ENCODE data around the gene SF3A1. TPM values are rescaled to one million over a fixed set of nuclear protein-coding genes. Genes with fewer than 3 reads are reported as not detected.

The SF3A1 gene
- total and polyA plus RNA-seq, 4 donors: 19.6 to 41.6 (median 23.9) TPM

DNA sequence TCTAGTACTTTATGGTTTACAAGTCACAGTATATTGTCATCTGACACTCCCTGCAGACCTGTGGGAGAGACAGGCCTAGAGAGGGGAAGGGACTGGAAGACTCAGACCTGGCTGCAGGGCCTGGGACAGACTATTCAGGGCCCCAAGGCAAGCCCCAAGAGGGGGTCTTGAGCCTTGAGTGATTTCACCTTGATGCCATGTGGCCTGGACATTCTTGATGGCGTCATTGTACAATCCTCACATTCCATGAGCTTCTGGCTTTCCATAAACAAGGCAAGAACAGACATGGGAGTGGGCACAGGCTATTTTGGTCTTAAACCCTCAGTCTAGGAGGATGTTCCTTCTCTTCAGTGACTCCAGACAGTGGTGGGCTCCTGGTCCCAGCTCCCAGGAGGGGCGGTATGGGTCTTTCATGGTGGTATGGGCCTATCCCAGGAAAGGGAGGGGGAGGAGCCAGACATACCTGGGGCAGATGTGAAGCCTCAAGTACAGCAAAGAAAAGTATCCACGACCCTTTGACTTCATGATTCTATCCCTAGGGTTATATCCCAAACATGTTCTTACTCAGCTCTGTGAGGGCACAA is 28.1 kb downstream of the SF3A1 start:
- Histone ChIP-seq H3K27me3 (ENCODE audit: control insufficient read depth in 4 of 4, insufficient read depth in 4 of 4, low read length in 3 of 4) (no peaks in the 10 kb centered on the region), H3K4me3 (ENCODE audit: low read depth in 1 of 3, low read length in 3 of 3) (no peak overlapping the region), H3K9me3 (ENCODE audit: control insufficient read depth in 4 of 4, low read length in 3 of 4) (no peaks in the 10 kb centered on the region), H3K4me1 (ENCODE audit: control insufficient read depth in 4 of 4, insufficient read depth in 4 of 4, low read length in 3 of 4) (peaks cover 4 to 35% (median 30%) of the 10 kb centered on the region in 4 donors), H3K36me3 (ENCODE audit: control insufficient read depth in 4 of 4, insufficient read depth in 3 of 4, low read depth in 1 of 4, low read length in 3 of 4) (peaks cover 3 to 16% (median 8%) of the 10 kb centered on the region in 4 donors), H3K27ac (ENCODE audit: low read depth in 1 of 2, low read length in 2 of 2) (no peak overlapping the region), H3K9ac (ENCODE audit: low read depth in 1 of 2, low read length in 2 of 2) (no peak overlapping the region)
- TF ChIP-seq FOXA1 (IDR thresholded peaks at IDR 0.05): no peak
- TF ChIP-seq FOXA2 (IDR thresholded peaks at IDR 0.05): no peak
- no peak for TF ChIP-seq MAX (IDR thresholded peaks at IDR 0.05)
- TF ChIP-seq RXRA (IDR thresholded peaks at IDR 0.05): no peak
- no peak for TF ChIP-seq EGR1 (IDR thresholded peaks at IDR 0.05; ENCODE audit: low read depth in 2 of 2)
- no peak for TF ChIP-seq ATF3 (IDR thresholded peaks at IDR 0.05)
- TF ChIP-seq, protein P1, sequence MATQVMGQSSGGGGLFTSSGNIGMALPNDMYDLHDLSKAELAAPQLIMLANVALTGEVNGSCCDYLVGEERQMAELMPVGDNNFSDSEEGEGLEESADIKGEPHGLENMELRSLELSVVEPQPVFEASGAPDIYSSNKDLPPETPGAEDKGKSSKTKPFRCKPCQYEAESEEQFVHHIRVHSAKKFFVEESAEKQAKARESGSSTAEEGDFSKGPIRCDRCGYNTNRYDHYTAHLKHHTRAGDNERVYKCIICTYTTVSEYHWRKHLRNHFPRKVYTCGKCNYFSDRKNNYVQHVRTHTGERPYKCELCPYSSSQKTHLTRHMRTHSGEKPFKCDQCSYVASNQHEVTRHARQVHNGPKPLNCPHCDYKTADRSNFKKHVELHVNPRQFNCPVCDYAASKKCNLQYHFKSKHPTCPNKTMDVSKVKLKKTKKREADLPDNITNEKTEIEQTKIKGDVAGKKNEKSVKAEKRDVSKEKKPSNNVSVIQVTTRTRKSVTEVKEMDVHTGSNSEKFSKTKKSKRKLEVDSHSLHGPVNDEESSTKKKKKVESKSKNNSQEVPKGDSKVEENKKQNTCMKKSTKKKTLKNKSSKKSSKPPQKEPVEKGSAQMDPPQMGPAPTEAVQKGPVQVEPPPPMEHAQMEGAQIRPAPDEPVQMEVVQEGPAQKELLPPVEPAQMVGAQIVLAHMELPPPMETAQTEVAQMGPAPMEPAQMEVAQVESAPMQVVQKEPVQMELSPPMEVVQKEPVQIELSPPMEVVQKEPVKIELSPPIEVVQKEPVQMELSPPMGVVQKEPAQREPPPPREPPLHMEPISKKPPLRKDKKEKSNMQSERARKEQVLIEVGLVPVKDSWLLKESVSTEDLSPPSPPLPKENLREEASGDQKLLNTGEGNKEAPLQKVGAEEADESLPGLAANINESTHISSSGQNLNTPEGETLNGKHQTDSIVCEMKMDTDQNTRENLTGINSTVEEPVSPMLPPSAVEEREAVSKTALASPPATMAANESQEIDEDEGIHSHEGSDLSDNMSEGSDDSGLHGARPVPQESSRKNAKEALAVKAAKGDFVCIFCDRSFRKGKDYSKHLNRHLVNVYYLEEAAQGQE (IDR thresholded peaks at IDR 0.05): no peak
- no peak for TF ChIP-seq TAF1 (conservative IDR thresholded peaks at IDR 0.05)
- TF ChIP-seq HNF4A (conservative IDR thresholded peaks at IDR 0.05): no peak
- no peak for TF ChIP-seq YY1 (IDR thresholded peaks at IDR 0.05)
- no peak for TF ChIP-seq HNF4G (IDR thresholded peaks at IDR 0.05)
- TF ChIP-seq, protein P2, sequence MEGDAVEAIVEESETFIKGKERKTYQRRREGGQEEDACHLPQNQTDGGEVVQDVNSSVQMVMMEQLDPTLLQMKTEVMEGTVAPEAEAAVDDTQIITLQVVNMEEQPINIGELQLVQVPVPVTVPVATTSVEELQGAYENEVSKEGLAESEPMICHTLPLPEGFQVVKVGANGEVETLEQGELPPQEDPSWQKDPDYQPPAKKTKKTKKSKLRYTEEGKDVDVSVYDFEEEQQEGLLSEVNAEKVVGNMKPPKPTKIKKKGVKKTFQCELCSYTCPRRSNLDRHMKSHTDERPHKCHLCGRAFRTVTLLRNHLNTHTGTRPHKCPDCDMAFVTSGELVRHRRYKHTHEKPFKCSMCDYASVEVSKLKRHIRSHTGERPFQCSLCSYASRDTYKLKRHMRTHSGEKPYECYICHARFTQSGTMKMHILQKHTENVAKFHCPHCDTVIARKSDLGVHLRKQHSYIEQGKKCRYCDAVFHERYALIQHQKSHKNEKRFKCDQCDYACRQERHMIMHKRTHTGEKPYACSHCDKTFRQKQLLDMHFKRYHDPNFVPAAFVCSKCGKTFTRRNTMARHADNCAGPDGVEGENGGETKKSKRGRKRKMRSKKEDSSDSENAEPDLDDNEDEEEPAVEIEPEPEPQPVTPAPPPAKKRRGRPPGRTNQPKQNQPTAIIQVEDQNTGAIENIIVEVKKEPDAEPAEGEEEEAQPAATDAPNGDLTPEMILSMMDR (IDR thresholded peaks at IDR 0.05; ENCODE audit: low read depth, low read length, missing input control): no peak
- TF ChIP-seq, protein P3, sequence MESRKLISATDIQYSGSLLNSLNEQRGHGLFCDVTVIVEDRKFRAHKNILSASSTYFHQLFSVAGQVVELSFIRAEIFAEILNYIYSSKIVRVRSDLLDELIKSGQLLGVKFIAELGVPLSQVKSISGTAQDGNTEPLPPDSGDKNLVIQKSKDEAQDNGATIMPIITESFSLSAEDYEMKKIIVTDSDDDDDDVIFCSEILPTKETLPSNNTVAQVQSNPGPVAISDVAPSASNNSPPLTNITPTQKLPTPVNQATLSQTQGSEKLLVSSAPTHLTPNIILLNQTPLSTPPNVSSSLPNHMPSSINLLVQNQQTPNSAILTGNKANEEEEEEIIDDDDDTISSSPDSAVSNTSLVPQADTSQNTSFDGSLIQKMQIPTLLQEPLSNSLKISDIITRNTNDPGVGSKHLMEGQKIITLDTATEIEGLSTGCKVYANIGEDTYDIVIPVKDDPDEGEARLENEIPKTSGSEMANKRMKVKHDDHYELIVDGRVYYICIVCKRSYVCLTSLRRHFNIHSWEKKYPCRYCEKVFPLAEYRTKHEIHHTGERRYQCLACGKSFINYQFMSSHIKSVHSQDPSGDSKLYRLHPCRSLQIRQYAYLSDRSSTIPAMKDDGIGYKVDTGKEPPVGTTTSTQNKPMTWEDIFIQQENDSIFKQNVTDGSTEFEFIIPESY (IDR thresholded peaks at IDR 0.05): no peak
- TF ChIP-seq JUND (IDR thresholded peaks at IDR 0.05): no peak
- 88% methylated on average over 3 of the region's 3 CpGs for WGBS
- no peak for DNase-seq (ENCODE audit: low spot score)

DNA sequence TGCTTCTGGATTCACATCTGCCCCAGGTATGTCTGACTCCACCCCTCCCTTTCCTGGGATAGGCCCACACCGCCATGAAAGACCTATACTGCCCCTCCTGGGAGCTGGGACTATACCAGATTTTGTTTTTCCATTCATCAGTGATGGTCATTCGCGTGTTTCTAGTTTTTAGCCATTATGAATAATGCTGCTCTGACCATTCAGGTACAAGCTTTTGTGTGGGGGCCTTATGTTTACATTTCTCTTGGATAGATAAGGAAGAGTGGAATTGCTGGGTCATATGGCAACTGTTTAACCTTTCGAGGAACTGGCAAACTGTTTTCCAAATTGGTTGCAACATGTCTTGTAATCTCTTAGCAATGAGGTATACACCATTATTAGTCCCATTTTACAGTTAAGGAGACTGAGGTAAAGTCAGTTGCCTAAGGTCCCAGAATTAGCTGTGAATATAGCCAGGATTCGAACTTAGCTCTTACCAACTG is 28.8 kb downstream of the SF3A1 start:
- Histone ChIP-seq H3K9me3 (ENCODE audit: control insufficient read depth in 4 of 4, low read length in 3 of 4) (no peaks in the 10 kb centered on the region), H3K36me3 (ENCODE audit: control insufficient read depth in 4 of 4, insufficient read depth in 3 of 4, low read depth in 1 of 4, low read length in 3 of 4) (peaks cover 1 to 10% (median 2%) of the 10 kb centered on the region in 4 donors), H3K9ac (ENCODE audit: low read depth in 1 of 2, low read length in 2 of 2) (no peak overlapping the region), H3K4me3 (ENCODE audit: low read depth in 1 of 3, low read length in 3 of 3) (no peak overlapping the region), H3K27me3 (ENCODE audit: control insufficient read depth in 4 of 4, insufficient read depth in 4 of 4, low read length in 3 of 4) (no peaks in the 10 kb centered on the region), H3K4me1 (ENCODE audit: control insufficient read depth in 4 of 4, insufficient read depth in 4 of 4, low read length in 3 of 4) (peaks cover 4 to 35% (median 30%) of the 10 kb centered on the region in 4 donors), H3K27ac (ENCODE audit: low read depth in 1 of 2, low read length in 2 of 2) (no peak overlapping the region)
- DNase-seq (ENCODE audit: low spot score): no peak
- 67% methylated on average over 5 of the region's 5 CpGs for WGBS
- TF ChIP-seq NR2F2 (IDR thresholded peaks at IDR 0.05): no peak
- no peak for TF ChIP-seq TAF1 (conservative IDR thresholded peaks at IDR 0.05)
- TF ChIP-seq GABPA (IDR thresholded peaks at IDR 0.05 in 1 of 2, conservative IDR thresholded peaks at IDR 0.05 in 1 of 2): no peak
- TF ChIP-seq, protein P3 (IDR thresholded peaks at IDR 0.05): no peak
- TF ChIP-seq MAX (IDR thresholded peaks at IDR 0.05): no peak
- no peak for TF ChIP-seq YY1 (IDR thresholded peaks at IDR 0.05)
- no peak for TF ChIP-seq FOXA2 (IDR thresholded peaks at IDR 0.05)
- TF ChIP-seq, protein P1 (IDR thresholded peaks at IDR 0.05): no peak
- TF ChIP-seq SP1 (IDR thresholded peaks at IDR 0.05): no peak

Data from liver (tissue), 9 donors.